NCI-H146 (cell line): Measurements from ENCODE around the gene ECSIT.
"Not testable (repeated sequence)": the region's sequence is repeated elsewhere in the genome, so short reads cannot be mapped to it uniquely, and the experiment has no call there.

Source experiments
- DNase-seq: peaks from one replicate; lab custom pipeline; 2025; lab: John Stamatoyannopoulos, UW

The ECSIT gene

DNA sequence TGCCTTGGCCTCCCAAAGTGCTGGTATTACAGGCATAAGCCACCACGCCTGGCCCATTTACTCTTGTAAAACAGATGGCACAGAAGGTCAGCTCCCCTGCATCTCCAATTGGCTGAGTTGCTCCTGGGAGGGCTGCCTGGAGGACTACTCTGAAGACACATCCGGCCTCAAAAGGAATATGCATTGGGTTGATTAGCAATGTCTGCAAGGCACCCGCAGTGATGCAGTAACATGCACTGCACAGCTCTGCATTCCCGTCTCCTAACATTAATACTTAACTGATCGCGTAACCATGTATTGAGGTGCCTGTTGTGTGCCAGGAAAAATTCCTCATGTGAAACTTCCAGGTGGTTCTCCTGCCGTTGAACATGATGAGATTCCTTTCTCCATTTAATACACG lies 53.1 kb downstream of the ECSIT start:
- DNase-seq, result no peak

DNA sequence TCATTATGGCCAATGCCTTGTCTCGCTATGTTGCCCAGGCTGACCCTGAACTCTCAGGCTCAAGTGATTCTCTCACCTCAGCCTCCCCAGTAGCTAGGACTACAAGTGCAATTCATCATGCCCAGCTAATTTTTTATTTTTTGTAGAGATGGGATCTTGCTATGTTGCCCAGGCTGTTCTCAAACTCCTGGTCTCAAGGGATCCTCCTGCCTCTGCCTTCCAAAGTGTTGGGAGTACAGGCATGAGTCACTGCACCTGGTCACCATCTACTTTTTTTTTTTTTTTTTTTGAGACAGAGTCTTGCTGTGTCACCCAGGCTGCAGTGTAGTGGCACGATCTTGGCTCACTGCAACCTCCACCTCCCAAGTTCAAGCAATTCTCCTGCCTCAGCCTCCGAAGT lies 53.6 kb downstream of the ECSIT start:
- not testable (repeated sequence) for DNase-seq

DNA sequence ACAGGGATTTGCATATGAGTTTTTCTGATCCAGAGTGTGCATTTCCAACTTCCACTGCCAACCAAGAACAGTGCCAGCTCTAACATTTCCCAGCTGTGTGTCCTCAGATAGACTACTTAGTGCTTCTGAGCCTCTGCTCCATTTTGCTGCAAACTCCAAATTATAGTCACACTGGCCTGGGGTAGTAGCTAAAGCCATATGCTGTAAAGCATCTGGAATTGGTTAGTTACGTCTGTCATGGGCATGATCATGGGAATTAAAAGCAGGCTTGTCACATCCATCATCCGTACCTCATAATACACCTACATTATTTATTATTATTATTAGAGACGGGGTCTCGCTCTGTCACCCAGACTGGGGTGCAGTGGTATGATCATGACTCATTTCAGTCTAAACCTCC lies 55.2 kb downstream of the ECSIT start:
- DNase-seq, result no peak

DNA sequence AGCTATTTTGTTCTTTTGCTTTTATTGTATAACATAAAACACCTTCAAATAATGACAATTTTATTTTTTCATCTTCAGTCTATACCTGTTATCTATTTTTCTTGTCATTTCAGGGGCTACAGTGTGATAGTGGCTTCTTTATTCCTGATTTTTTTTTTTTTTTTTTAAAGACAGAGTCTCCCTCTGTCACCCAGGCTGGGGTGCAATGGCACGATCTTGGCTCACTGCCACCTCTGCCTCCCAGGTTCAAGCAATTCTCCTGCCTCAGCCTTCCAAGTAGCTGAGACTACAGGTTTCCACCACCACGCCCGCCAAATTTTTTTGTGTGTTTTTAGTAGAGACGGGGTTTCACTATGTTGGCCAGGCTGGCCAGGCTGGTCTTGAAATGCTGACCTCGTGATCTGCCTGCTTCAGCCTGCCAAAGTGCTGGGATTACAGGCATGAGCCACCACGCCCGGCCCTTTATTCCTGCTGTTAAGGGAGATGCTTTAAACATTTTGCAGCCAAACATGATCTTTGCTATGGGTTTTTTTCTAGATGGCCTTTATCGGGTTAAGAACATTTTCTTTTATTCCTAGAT lies 60.6 kb downstream of the ECSIT start:
- not testable (repeated sequence) for DNase-seq

DNA sequence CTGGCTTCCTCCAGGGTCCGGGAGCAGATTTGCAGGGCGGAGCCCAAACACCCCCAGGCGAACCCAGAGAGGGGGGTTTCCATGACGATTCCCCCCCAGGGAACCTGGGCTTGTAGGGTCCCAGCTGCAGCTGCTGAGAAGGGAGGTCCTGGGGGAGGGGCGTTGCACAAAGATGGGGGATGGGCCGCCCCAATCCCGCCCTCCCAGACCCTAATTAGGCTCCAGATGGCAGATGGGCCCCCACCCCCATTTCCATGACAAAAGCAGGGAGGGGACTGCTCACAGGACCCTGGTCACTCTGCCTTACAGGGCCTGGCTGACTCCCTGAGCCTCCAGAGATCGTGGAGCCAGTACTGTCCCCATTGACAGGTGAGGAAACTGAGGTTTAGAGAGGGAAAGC lies 63.3 kb downstream of the ECSIT start:
- no peak for DNase-seq

DNA sequence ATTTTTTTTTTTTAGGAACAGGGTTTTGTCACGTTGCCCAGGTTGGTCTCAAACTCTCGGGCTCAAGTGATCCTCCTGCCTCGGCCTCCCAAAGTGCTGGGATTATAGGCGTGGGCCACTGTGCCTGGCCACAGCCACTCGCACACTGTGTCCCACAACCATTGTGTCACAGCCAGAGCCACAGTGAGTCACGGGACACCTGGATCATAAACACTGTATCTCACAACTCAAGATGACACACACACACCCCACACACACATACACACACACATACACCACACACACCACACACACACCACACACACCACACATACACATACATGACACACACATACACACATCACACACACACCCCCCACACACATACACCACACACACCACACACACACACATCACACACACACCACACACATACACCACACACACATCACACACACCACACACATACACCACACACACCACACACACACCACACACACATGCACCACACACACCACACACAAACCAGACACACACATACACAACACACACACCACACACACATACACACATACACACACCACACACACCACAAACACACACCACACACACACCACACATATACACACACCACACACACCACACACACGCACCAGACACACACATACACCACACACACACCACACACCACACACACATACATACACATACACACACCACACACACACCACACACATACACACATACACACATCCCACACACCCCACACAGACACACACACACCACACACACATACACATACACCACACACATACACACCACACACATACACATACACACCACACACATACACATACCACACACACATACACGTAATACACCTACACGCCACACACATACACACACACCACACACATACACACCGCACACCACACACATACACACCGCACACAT lies 64.3 kb downstream of the ECSIT start:
- DNase-seq, result no peak

DNA sequence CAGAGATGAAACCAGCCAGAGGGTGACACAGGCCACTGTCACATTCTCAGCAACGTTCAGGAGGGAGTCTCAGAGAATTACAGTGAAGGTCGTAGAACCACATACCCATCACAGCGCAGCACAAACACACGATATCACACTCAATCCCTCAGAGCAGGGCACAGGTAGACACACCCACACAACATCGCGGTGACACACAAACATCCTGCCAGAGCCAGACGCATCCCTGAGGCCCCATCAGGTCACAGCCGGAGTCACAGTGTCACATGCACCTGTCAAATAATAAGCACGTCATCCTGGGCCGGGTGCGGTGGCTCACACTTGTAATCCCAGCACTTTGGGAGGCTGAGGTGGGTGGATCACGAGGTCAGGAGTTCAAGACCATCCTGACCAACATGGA lies 65.5 kb downstream of the ECSIT start:
- no peak for DNase-seq

DNA sequence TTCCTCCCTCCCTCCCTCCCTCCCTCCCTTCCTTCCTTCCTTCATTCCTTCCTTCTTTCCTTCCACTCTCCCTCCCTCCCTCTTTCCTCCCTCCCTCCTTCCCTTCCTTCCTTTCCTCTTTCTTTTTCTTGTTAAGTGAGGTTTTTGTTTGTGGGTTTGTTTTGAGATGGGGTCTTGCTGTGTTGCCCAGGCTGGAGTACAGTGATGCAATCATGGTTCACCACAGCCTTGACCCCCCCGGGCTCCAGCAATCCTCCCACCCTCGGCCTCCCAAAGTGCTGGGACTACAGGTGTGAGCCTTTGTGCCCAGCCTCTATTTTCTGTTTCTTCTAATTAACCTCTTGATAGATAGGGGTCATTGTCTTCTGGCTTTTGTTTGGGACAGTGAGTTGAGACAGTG lies 67.5 kb downstream of the ECSIT start:
- no peak for DNase-seq

DNA sequence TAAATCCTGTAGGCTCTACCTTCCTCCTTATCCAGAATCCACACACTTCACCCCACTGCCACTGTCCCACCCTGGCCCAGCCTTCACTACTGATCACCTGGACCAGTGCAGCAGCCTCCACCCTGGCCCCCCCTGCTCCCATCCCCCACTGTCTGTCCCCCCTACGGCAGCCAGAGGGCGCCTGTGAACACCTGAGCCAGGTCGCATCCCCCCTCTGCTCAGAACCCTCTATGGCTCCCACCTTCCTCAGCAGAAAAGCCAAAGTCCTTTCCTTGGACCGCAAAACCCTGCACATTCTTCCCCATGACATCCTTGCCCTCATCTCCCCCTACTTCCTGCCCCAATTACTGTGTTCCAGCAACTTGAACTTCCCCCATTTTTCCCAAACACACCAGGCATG lies 68.7 kb downstream of the ECSIT start:
- no peak for DNase-seq

DNA sequence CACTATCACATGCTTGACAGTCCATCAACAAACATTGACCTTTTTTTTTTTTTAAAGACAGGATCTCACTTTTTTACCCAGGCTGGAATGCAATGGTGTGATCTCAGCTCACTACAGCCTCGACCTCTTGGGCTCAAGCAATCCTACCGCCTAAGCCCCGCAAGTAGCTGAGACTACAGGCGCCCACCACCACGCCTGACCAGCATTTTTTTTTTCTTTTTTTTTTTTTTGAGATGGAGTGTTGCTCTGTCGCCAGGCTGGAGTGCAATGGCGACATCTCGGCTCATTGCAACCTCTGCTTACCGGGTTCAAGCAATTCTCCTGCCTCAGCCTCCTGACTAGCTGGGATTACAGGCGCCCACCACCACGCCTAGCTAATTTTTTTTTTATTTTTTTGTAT lies 70.0 kb downstream of the ECSIT start:
- DNase-seq, result not testable (repeated sequence)

DNA sequence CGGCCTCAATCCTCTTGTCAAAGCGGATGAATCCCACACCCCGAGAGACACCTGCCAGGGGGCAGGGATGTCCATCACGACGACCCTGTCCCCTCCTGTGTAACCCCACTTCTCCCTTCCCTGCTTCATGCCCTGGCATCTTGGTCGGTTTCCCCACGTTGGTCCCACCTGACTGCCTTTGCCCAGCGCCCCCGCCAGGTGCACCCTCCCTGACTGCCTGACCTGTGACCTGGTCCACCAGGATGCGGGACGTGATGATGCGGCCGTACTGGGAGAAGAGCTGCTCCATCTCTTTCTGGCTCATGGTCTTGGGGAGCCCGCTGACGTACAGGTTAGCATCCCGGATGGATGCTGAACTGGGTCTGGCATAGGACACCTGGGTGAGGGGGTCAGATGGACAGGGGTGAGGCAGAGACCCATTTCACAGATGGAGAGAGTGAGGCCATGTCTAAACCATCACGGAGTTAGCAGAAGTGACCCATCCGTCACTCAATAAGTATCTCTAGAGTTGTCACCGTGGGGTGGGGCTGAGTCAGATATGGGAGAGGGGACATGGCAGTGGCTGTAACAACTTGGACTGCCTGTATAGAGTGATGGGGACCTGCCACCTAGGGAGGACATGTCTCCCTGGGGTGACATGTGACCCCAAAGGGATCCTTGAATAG lies 70.6 kb downstream of the ECSIT start:
- no peak for DNase-seq

DNA sequence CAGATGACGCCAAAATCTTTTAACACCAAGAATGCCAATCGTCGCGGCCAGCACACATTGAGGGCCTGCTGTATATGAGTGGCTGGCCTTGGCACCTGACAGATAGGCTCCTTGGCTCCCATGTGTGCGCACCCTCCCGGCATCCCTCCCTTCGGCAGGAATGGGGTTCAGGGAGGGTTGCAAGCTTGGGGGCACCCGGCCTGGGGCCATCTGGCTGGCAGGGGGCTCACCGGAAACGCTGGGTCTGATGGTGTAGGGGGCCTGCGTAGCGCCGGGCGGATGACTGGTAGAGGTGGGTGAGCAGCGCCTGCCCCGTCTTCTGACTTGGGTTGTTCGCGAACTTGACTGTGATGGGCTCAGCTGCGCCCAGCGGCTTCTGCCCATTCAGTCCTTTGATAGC lies 71.1 kb downstream of the ECSIT start:
- DNase-seq, result no peak

DNA sequence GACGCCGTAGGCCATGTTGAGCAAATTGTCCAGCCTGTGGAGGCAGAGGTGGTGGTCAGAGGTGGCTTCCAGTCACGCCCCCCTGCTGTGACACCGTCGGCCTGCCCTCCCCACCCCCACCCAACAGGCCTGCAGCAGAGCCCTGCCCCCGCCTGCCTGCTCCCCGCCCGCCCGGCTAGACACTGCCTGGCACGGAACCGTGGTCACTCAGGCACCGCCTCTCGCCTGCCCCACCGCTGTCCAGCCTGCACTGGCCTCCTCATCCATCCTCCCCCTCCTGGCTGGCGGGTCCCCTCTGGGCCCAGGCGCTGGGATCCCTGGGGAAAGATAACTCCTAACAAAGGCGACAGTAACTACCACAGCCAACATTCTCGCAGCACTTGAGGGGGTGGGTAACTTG lies 71.8 kb downstream of the ECSIT start:
- DNase-seq, result no peak

DNA sequence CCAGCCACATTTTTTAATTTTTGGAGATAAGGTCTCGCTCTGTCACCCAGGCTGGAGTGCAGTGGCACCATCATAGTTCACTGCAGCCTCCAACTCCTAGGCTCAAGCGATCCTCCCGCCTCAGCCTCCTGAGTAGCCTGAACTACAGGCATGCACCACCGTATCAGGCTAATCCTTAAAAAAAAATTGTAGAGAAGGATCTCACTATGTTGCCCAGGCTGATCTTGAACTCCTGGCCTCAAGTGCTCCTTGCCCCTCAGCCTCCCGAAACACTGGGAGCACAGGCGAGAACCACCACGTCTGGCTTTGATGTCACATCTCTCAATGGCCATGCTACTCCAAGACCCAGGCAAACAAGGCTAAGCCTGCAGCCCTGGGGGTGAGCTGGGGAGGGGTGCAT lies 72.3 kb downstream of the ECSIT start:
- no peak for DNase-seq
